Naive thymus-derived CD8-positive, alpha-beta T cell (primary cell): ENCODE measurements around the gene LDB1. TPM values are rescaled to one million over a fixed set of nuclear protein-coding genes. Genes with fewer than 3 reads are reported as not detected.

Source experiments
- ATAC-seq, 2 donors: fragments of 150-1000 bp; cut with Tn5 transposase in 1 of 2; sonication (Bioruptor Pico), chemical (Tn5 transposase) in 1 of 2; 1 replicate in 1 of 2; 2 replicates in 1 of 2; pipeline ENCODE4 v1.10.0; 2021; ENCODE audit warnings: mild to moderate bottlenecking in 2 of 2, moderate library complexity in 2 of 2
- POLR2A ChIA-PET: fragments of 350-600 bp; sonication (Branson Sonifier 250); formaldehyde crosslinking; loops from one replicate; lab custom pipeline; 2021; ENCODE audit warnings: antibody characterized with exemption; lab: Charles Lee
- DNase-seq, 10 donors: peaks; one replicate each; pipeline versions ENCODE4 v3.0.0 to v3.0.0-alpha.2; 2020 to 2022
- H3K27ac Mint-ChIP-seq, 10 donors: one replicate each; pipeline ENCODE4 v1.8.0; 2020 to 2022; ENCODE audit warnings: mild to moderate bottlenecking in 10 of 10, mixed read lengths in 10 of 10, moderate library complexity in 4 of 10, inconsistent platforms in 1 of 10
- H3K27me3 Mint-ChIP-seq, 5 donors: one replicate each; pipeline ENCODE4 v1.8.0; 2021 to 2022; ENCODE audit warnings: mixed read lengths in 5 of 5
- H3K36me3 Mint-ChIP-seq, 3 donors: one replicate each; pipeline ENCODE4 v1.8.0; 2020 to 2022; ENCODE audit warnings: mixed read lengths in 3 of 3, mild to moderate bottlenecking in 2 of 3, inconsistent platforms in 1 of 3
- H3K4me1 Mint-ChIP-seq, 4 donors: one replicate each; pipeline ENCODE4 v1.8.0; 2021 to 2022; ENCODE audit warnings: mixed read lengths in 4 of 4
- H3K4me3 Mint-ChIP-seq, 10 donors: one replicate each; pipeline ENCODE4 v1.8.0; 2020 to 2022; ENCODE audit warnings: mild to moderate bottlenecking in 10 of 10, mixed read lengths in 10 of 10, moderate library complexity in 6 of 10, inconsistent platforms in 1 of 10
- H3K9me3 Mint-ChIP-seq, 9 donors: one replicate each; pipeline ENCODE4 v1.8.0; 2020 to 2022; ENCODE audit warnings: mixed read lengths in 9 of 9, mild to moderate bottlenecking in 3 of 9, inconsistent platforms in 1 of 9, moderate library complexity in 1 of 9
- polyA plus RNA-seq, 3 donors: library from polyadenylated mRNA; unstranded; fragments of 300-500 nt; fragmentation: Illumina TruSeq; gene quantifications; one replicate each; pipeline ENCODE4 v1.2.3, GENCODE V29; 2021
- total RNA-seq, 8 experiments: library from RNA in 2 of 8; stranded (reverse) in 2 of 8; gene quantifications; one replicate each; pipeline ENCODE4 v1.2.3 and lab custom pipeline; 2021 to 2026

Gene LDB1
- total RNA-seq: 100 to 1,000 TPM; 149 to 156 TPM
- 10 to 100 TPM; 29.2 to 45.1 (median 40.7) TPM for polyA plus RNA-seq
- total RNA-seq (lab: John Stamatoyannopoulos, UW): 85.3 to 268 (median 219) reads per million in 6 experiments

- DNase-seq (peak; percentile 53 to 87 (median 73)), ATAC-seq (peak; percentile 48 to 50)
- H3K4me1 Mint-ChIP-seq: peaks cover 36 to 65% (median 57%) of the 10 kb centered on the region in 4 donors
- no peaks in the 10 kb centered on the region for H3K27me3 Mint-ChIP-seq
- no peaks in the 10 kb centered on the region for H3K9me3 Mint-ChIP-seq
- peak within 1 kb of the TSS; percentile 89 to 97 (median 94) for H3K4me3 Mint-ChIP-seq
- peak within 1 kb of the TSS; percentile 97 to 99 (median 98) for H3K27ac Mint-ChIP-seq
- POLR2A ChIA-PET: interaction anchor here (0.7 to 2.8 kb wide), 12 partner anchors 9 to 302 kb away, joined by 3 to 32 read pairs (median 4); partner anchors contain the start of genes ARMH3, FBXL15, NOLC1 and OGA
- H3K36me3 Mint-ChIP-seq: no peaks in the 10 kb centered on the region
These were observed at the start of gene LDB1 for GRCh38 chr10:102120142-102120990. LDB1 (minus strand) TSS chr10:102120368; CDS start chr10:102120110, 258 bp downstream.

GRCh38 chr10:102167861-102168260 lies 47.7 kb upstream of the LDB1 start:
- H3K27ac Mint-ChIP-seq: peak overlapping the region in 1 of 10 donors; percentile 16
- no peaks in the 10 kb centered on the region for H3K9me3 Mint-ChIP-seq
- POLR2A ChIA-PET: interaction anchor here (1.3 kb wide), 1 partner anchor 16 kb away, joined by 4 read pairs; the partner anchor contains the start of gene NOLC1

GRCh38 chr10:102163342-102163989 lies 43.3 kb upstream of the LDB1 start:
- Mint-ChIP-seq H3K4me1 (peaks cover 0 to 4% (median 1%) of the 10 kb centered on the region in 4 donors), H3K27ac (peak overlapping the region in 1 of 10 donors; percentile 24), H3K4me3 (no peak overlapping the region), H3K27me3 (no peaks in the 10 kb centered on the region), H3K36me3 (peaks cover 4 to 64% (median 25%) of the 10 kb centered on the region in 3 donors), H3K9me3 (no peaks in the 10 kb centered on the region)
- ATAC-seq (no peak), DNase-seq (no peak)
- POLR2A ChIA-PET: interaction anchor here (0.8 kb wide), 1 partner anchor 108 kb away, joined by 3 read pairs; the partner anchor contains the start of gene ARMH3

More at GRCh38 chr10:102167861-102168260, 47.7 kb upstream of the LDB1 start:
- Mint-ChIP-seq H3K4me1 (peaks cover 4 to 6% (median 6%) of the 10 kb centered on the region in 4 donors), H3K36me3 (peaks cover 0 to 21% (median 0%) of the 10 kb centered on the region in 3 donors), H3K4me3 (no peak overlapping the region), H3K27me3 (peaks cover 0 to 2% (median 0%) of the 10 kb centered on the region in 5 donors)
- ATAC-seq (no peak), DNase-seq (no peak)

GRCh38 chr10:102159831-102160230 lies 39.7 kb upstream of the LDB1 start:
- Mint-ChIP-seq H3K27ac (peak overlapping the region in 2 of 10 donors; percentile 7 to 35), H3K36me3 (peaks cover 12 to 93% (median 34%) of the 10 kb centered on the region in 3 donors), H3K9me3 (no peaks in the 10 kb centered on the region), H3K27me3 (no peaks in the 10 kb centered on the region), H3K4me1 (peaks cover 7 to 34% (median 19%) of the 10 kb centered on the region in 4 donors), H3K4me3 (no peak overlapping the region)
- DNase-seq (no peak), ATAC-seq (no peak)
- POLR2A ChIA-PET: no interaction called here

GRCh38 chr10:102159051-102159597 lies 39.0 kb upstream of the LDB1 start:
- POLR2A ChIA-PET: interaction anchor here (0.7 to 1.2 kb wide), 2 partner anchors 8 to 11 kb away, joined by 4 to 5 read pairs; no protein-coding TSS in a partner anchor
- H3K36me3 Mint-ChIP-seq: peaks cover 12 to 97% (median 34%) of the 10 kb centered on the region in 3 donors
- no peaks in the 10 kb centered on the region for H3K27me3 Mint-ChIP-seq
- DNase-seq (no peak), ATAC-seq (no peak)
- H3K27ac Mint-ChIP-seq: peak overlapping the region in 3 of 10 donors; percentile 18 to 69 (median 43)
- peaks cover 9 to 41% (median 25%) of the 10 kb centered on the region in 4 donors for H3K4me1 Mint-ChIP-seq
- H3K4me3 Mint-ChIP-seq: no peak overlapping the region
- no peaks in the 10 kb centered on the region for H3K9me3 Mint-ChIP-seq

- peak overlapping the region in 1 of 10 donors; percentile 59 for H3K27ac Mint-ChIP-seq
- POLR2A ChIA-PET: interaction anchor here (1.0 kb wide), 1 partner anchor 13 kb away, joined by 3 read pairs; no protein-coding TSS in a partner anchor
These were observed 37.1 kb upstream of the LDB1 start for GRCh38 chr10:102157224-102157623.

GRCh38 chr10:102154466-102155116 lies 34.4 kb upstream of the LDB1 start:
- H3K9me3 Mint-ChIP-seq: no peaks in the 10 kb centered on the region
- no peak for ATAC-seq
- peaks cover 8 to 67% (median 14%) of the 10 kb centered on the region in 3 donors for H3K36me3 Mint-ChIP-seq
- POLR2A ChIA-PET: interaction anchor here (0.5 to 0.6 kb wide), 2 partner anchors 30 to 1211 kb away, joined by 3 to 4 read pairs; no protein-coding TSS in a partner anchor
- DNase-seq: no peak
- H3K27ac Mint-ChIP-seq: peak overlapping the region in 4 of 10 donors; percentile 66 to 87 (median 75)
- no peaks in the 10 kb centered on the region for H3K27me3 Mint-ChIP-seq
- H3K4me3 Mint-ChIP-seq: peak overlapping the region; percentile 11 to 77 (median 43)
- H3K4me1 Mint-ChIP-seq: peaks cover 26 to 59% (median 54%) of the 10 kb centered on the region in 4 donors

More at GRCh38 chr10:102157224-102157623, 37.1 kb upstream of the LDB1 start:
- no peak for ATAC-seq
- DNase-seq: no peak
- H3K36me3 Mint-ChIP-seq: peaks cover 12 to 83% (median 33%) of the 10 kb centered on the region in 3 donors
- peak overlapping the region in 1 of 10 donors; percentile 8 for H3K4me3 Mint-ChIP-seq
- no peaks in the 10 kb centered on the region for H3K9me3 Mint-ChIP-seq
- H3K4me1 Mint-ChIP-seq: peaks cover 19 to 54% (median 41%) of the 10 kb centered on the region in 4 donors
- H3K27me3 Mint-ChIP-seq: no peaks in the 10 kb centered on the region

GRCh38 chr10:102153093-102153620 lies 33.0 kb upstream of the LDB1 start:
- POLR2A ChIA-PET: interaction anchor here (1.1 to 2.4 kb wide), 4 partner anchors 18 to 335 kb away, joined by 5 to 11 read pairs (median 9); partner anchors contain the start of gene OGA
- H3K4me1 Mint-ChIP-seq: peaks cover 27 to 57% (median 54%) of the 10 kb centered on the region in 4 donors
- ATAC-seq: no peak

GRCh38 chr10:102152545-102152890 lies 32.4 kb upstream of the LDB1 start:
- peaks cover 29 to 56% (median 53%) of the 10 kb centered on the region in 4 donors for H3K4me1 Mint-ChIP-seq

More at GRCh38 chr10:102153093-102153620, 33.0 kb upstream of the LDB1 start:
- Mint-ChIP-seq H3K27ac (peak overlapping the region; percentile 89 to 99 (median 96)), H3K4me3 (peak overlapping the region; percentile 88 to 98 (median 96)), H3K36me3 (peaks cover 8 to 67% (median 9%) of the 10 kb centered on the region in 3 donors), H3K9me3 (no peaks in the 10 kb centered on the region), H3K27me3 (no peaks in the 10 kb centered on the region)
- no peak for DNase-seq

GRCh38 chr10:102151774-102152544 lies 31.8 kb upstream of the LDB1 start, which contains the start of gene NOLC1:
NOLC1 (plus strand) TSS chr10:102152389; CDS start chr10:102152411, 22 bp downstream.
- peak; percentile 93 to 94 for ATAC-seq
- peaks cover 28 to 52% (median 48%) of the 10 kb centered on the region in 4 donors for H3K4me1 Mint-ChIP-seq
- H3K36me3 Mint-ChIP-seq: peaks cover 2 to 65% (median 8%) of the 10 kb centered on the region in 3 donors

More at GRCh38 chr10:102152545-102152890, 32.4 kb upstream of the LDB1 start:
- Mint-ChIP-seq H3K27ac (peak overlapping the region; percentile 89 to 99 (median 96)), H3K9me3 (no peaks in the 10 kb centered on the region), H3K36me3 (peaks cover 7 to 66% (median 9%) of the 10 kb centered on the region in 3 donors), H3K27me3 (no peaks in the 10 kb centered on the region), H3K4me3 (peak overlapping the region; percentile 88 to 98 (median 96))
- POLR2A ChIA-PET: interaction anchor here (0.7 to 2.4 kb wide), 11 partner anchors 13 to 795 kb away, joined by 3 to 11 read pairs (median 6); partner anchors contain the start of genes LDB1, OGA and PPRC1
- DNase-seq (peak in 1 of 10 donors; percentile 14), ATAC-seq (peak; percentile 27 to 33)

More at GRCh38 chr10:102151774-102152544, 31.8 kb upstream of the LDB1 start, which contains the start of gene NOLC1:
- peak within 1 kb of the TSS; percentile 89 to 99 (median 96) for H3K27ac Mint-ChIP-seq
- no peaks in the 10 kb centered on the region for H3K9me3 Mint-ChIP-seq
- H3K27me3 Mint-ChIP-seq: no peaks in the 10 kb centered on the region
- POLR2A ChIA-PET: interaction anchor here (0.7 to 2.4 kb wide), 11 partner anchors 12 to 795 kb away, joined by 3 to 11 read pairs (median 6); partner anchors contain the start of genes LDB1, OGA and PPRC1
- peak; percentile 95 to 100 (median 100) for DNase-seq
- peak within 1 kb of the TSS; percentile 88 to 98 (median 96) for H3K4me3 Mint-ChIP-seq
